Right atrium auricular region (tissue), 2 donors: ENCODE measurements around the gene SYT8. TPM values are rescaled to one million over a fixed set of nuclear protein-coding genes. Genes with fewer than 3 reads are reported as not detected.

Experiments
- DNase-seq: peaks from one replicate; pipeline ENCODE4 v3.0.0-alpha.2; 2019; ENCODE audit warnings: low spot score
- H3K27ac ChIP-seq, 2 donors: fragments of 200-600 bp; sonication (generic); 1 replicate in 1 of 2; 2 replicates in 1 of 2; pipeline ENCODE4 v1.5.1; 2016 to 2019
- H3K27me3 ChIP-seq, 2 donors: fragments of 200-600 bp; sonication (generic); one replicate each; pipeline versions ENCODE4 v1.5.1 to v1.6.0; 2017 to 2019
- H3K36me3 ChIP-seq: fragments of 200-600 bp; sonication (generic); one replicate; pipeline ENCODE4 v1.5.1; 2016
- H3K4me1 ChIP-seq, 2 donors: fragments of 200-600 bp; sonication (generic); one replicate each; pipeline versions ENCODE4 v1.5.1 to v1.6.0; 2017 to 2019
- H3K4me3 ChIP-seq, 2 donors: fragments of 200-600 bp; sonication (generic); 1 replicate in 1 of 2; 2 replicates in 1 of 2; pipeline ENCODE4 v1.5.1; 2017 to 2019; ENCODE audit warnings: mild to moderate bottlenecking in 1 of 2, moderate library complexity in 1 of 2
- H3K9me3 ChIP-seq, 2 donors: fragments of 200-600 bp; sonication (generic); one replicate each; pipeline ENCODE4 v1.5.1; 2019
- total RNA-seq, 2 donors: library from RNA; depleted of rRNA; stranded (reverse); fragments of >200 nt; gene quantifications; one replicate each; pipeline ENCODE4 v1.1.0, GENCODE V29; 2016
- TF ChIP-seq, protein P1 (sequence below), 2 donors: fragments of 200-600 bp; sonication (generic); IDR thresholded peaks; one replicate each; pipeline ENCODE4 v1.5.1; 2019; ENCODE audit warnings: antibody characterized with exemption in 2 of 2

SYT8 gene
- total RNA-seq, 2 donors from 2014 or later, result not detected

DNA sequence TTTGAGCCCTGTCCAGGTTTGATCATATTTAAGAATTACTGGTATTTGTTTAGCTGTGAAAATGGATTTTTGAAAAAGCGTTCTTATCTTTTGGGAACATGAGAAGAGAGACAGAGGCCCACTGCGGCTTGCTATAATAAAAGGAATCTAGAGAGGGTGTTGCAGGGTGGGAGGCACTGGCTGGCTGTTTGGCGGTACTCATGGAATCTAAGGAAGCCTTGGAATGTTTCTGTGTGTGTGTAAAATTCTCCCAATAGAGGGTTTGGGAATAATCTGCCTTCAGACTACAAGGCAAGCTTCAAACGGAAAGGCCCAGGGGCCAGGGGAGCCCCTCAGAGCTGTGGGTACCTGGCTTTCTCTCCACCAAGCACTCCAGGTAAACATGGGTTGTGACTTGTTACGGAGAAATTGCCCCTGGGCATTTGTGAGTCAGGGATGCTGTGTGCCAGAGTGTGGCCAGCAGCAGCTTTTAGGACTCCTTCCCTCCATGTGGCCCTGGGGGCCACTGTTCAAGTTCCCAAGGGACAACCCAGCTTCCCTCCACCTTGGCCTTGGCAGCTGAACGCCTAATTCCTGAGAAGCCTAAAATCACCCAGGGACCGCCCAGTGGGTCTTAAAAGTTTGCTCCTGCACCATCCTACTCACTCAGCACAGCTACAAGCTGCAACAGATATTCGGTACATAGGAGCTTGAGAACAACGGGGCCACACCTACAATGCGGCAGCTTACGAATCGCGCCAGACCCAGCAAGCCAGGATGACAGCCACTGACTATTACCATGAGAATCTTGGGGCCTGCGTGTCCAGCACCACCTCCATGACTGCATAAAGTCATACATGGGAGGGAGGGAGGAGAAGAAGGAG, 14.1 kb upstream of the SYT8 start:
- peaks cover 0 to 16% of the 10 kb centered on the region in 2 donors for H3K9me3 ChIP-seq
- DNase-seq, result no peak
- no peaks in the 10 kb centered on the region for H3K27me3 ChIP-seq
- H3K4me3 ChIP-seq, result no peak overlapping the region
- no peaks in the 10 kb centered on the region for H3K4me1 ChIP-seq
- no peak overlapping the region for H3K27ac ChIP-seq
- H3K36me3 ChIP-seq, result no peaks in the 10 kb centered on the region
- TF ChIP-seq, protein P1, sequence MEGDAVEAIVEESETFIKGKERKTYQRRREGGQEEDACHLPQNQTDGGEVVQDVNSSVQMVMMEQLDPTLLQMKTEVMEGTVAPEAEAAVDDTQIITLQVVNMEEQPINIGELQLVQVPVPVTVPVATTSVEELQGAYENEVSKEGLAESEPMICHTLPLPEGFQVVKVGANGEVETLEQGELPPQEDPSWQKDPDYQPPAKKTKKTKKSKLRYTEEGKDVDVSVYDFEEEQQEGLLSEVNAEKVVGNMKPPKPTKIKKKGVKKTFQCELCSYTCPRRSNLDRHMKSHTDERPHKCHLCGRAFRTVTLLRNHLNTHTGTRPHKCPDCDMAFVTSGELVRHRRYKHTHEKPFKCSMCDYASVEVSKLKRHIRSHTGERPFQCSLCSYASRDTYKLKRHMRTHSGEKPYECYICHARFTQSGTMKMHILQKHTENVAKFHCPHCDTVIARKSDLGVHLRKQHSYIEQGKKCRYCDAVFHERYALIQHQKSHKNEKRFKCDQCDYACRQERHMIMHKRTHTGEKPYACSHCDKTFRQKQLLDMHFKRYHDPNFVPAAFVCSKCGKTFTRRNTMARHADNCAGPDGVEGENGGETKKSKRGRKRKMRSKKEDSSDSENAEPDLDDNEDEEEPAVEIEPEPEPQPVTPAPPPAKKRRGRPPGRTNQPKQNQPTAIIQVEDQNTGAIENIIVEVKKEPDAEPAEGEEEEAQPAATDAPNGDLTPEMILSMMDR (IDR thresholded peaks at IDR 0.05), result no peak

GRCh38 chr11:1821562-1821961, 13.2 kb upstream of the SYT8 start:
- Histone ChIP-seq H3K36me3 (no peaks in the 10 kb centered on the region), H3K27me3 (no peaks in the 10 kb centered on the region), H3K4me3 (no peak overlapping the region), H3K27ac (no peak overlapping the region), H3K4me1 (peaks cover 0 to 2% of the 10 kb centered on the region in 2 donors), H3K9me3 (peaks cover 0 to 16% of the 10 kb centered on the region in 2 donors)
- TF ChIP-seq, protein P1 (IDR thresholded peaks at IDR 0.05), result no peak
- no peak for DNase-seq

DNA sequence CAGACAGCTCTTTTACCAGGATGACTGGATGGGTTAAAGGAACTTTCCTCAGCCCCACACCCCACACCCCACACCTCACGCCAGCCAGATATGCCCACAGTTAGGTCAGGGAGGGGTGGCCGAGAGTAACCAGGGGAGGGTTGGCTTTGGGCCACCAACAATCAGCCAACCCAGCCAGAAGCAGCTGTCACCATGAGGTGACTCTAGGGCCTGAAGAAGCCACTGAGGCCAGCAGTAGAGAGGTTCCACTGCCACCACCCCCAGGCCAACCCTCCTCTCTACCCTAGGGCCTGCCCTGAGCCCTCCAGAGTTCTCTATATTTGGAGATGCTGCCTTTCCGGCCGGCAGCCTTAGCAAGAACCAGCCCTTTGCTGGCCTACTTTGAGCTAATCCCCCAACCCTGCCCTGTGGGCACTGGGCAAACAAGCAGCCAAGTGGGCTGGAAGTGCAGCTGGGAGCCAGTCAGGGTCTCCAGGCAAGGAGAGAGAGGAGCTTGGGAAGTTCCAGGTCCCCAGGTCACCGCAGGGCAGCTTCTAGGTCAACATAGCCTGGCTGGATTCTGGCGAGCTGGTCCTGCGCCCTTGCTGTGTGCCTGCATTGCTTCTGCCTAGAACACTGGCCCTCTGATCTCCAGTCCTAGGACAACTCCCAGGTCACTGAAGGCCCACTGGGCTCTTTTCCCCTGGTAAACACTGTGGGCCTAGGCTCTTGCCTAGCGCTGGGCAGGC, 12.0 kb upstream of the SYT8 start:
- TF ChIP-seq, protein P1 (IDR thresholded peaks at IDR 0.05), result no peak
- H3K9me3 ChIP-seq, result peaks cover 0 to 16% of the 10 kb centered on the region in 2 donors
- H3K4me3 ChIP-seq, result no peak overlapping the region
- H3K36me3 ChIP-seq, result no peaks in the 10 kb centered on the region
- H3K4me1 ChIP-seq, result peaks cover 0 to 14% of the 10 kb centered on the region in 2 donors
- no peak overlapping the region for H3K27ac ChIP-seq
- DNase-seq, result no peak
- H3K27me3 ChIP-seq, result no peaks in the 10 kb centered on the region

GRCh38 chr11:1823376-1824220, 11.2 kb upstream of the SYT8 start:
- H3K4me3 ChIP-seq, result no peak overlapping the region
- H3K27ac ChIP-seq, result no peak overlapping the region
- no peaks in the 10 kb centered on the region for H3K36me3 ChIP-seq
- H3K27me3 ChIP-seq, result no peaks in the 10 kb centered on the region
- TF ChIP-seq, protein P1 (IDR thresholded peaks at IDR 0.05), result no peak
- peaks cover 0 to 11% of the 10 kb centered on the region in 2 donors for H3K9me3 ChIP-seq
- peaks cover 0 to 14% of the 10 kb centered on the region in 2 donors for H3K4me1 ChIP-seq
- no peak for DNase-seq

- H3K4me3 ChIP-seq, result no peak overlapping the region
- H3K4me1 ChIP-seq, result peaks cover 0 to 14% of the 10 kb centered on the region in 2 donors
- H3K27ac ChIP-seq, result no peak overlapping the region
- H3K9me3 ChIP-seq, result peaks cover 0 to 2% of the 10 kb centered on the region in 2 donors
- TF ChIP-seq, protein P1 (IDR thresholded peaks at IDR 0.05), result no peak
- H3K36me3 ChIP-seq, result no peaks in the 10 kb centered on the region
- H3K27me3 ChIP-seq, result no peaks in the 10 kb centered on the region
- no peak for DNase-seq
Observed at GRCh38 chr11:1824221-1825038, 10.4 kb upstream of the SYT8 start.
